GM18505 (cell line): ENCODE data around the gene TM9SF2.

Experiments
- ATAC-seq: cut with Tn5 transposase; IDR thresholded peaks from one replicate; pipeline ENCODE4 v1.9.1; 2021; ENCODE audit not compliant: unreplicated experiment
- POLR2A ChIP-seq: IDR thresholded peaks from 4 replicates; pipeline ENCODE4 v1.6.1; 2011; ENCODE audit warnings: borderline replicate concordance; ENCODE audit not compliant: insufficient read depth, insufficient read length; ENCODE audit errors: extremely low read depth

TM9SF2 gene

DNA sequence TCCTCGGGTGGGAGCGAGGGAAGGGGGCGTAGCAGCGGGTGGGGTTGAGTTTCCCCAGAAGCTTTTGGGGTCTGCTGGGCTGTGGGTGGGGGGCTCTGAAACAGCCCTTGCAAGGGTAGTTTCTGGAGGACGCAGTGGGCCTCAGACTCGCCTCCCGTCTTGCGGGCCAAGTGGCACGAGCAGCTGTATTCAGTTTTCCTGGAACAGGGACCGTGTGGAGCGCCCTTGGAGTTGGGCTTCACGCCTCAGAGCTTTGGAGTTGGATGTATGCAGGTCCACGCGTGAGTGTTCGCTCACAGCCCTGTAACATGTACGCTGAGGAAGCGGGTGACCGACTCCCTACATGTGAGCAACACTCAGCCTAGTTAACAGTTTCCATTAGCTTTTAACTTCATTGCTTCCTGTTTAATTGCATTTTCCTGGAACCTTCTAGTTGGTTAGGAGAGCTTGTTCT lies 603 bp downstream of the TM9SF2 start:
- no peak for ATAC-seq
- no peak for TF ChIP-seq POLR2A

DNA sequence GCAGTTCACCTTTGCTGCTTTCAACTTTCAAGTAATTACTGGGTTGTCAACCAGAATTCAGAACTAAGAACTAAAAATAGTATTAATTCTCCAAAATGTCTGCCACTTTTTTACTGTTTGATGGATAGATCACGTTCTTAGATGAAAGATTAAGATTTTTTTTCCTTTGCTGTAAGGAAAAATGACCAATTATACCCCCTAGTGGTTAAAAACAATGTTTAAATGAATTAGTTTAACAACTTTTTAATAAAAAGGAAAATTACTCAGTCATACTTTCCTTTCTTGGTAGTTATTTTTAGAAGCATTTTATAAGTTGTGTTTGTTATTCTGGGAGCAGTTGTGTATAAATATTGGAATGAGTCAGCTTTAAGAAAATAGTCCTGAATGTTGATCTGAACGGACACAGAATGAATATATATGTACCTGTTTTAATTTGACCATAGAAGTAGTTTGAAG lies 4.6 kb downstream of the TM9SF2 start:
- no peak for TF ChIP-seq POLR2A
- no peak for ATAC-seq

DNA sequence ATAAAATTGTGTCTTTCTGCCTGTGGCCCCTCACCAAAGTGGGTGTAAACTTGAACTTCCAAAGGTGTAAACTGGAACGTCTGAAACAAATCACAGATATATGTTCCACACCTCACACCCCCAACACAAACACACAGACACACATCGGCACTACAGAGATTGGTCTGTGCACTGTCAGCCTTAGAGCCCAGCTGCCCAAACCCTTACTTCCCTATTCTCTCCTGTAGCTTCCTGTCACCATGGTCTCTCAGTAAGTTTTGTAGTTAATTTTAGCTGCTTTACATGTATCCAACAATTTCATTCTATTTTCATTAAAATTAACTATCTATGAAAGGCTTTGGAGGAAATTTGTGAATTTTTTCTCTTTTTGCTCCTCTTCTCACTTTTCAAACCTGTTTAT lies 5.4 kb downstream of the TM9SF2 start:
- peak; percentile 82 for ATAC-seq

DNA sequence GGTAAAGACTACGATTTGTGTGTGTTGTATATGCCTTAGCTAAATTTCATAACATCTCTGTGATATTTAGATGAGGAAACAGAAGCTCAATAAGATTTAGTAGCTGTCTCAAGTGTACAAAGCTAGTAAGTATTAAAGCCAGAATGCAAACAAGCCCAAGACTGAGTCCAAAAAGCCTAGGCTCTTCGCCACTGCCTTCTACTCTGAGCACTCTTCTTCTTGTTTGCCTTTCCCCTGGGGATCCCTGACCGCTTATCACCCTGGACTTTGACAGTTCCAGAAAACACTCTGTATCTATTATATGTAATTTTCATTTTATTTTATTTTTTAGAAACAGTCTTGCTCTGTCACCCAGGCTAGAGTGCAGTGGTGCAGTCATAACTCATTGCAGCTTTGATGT lies 5.8 kb downstream of the TM9SF2 start:
- no peak for TF ChIP-seq POLR2A
- ATAC-seq = no peak

More for the DNA sequence above, 5.4 kb downstream of the TM9SF2 start:
- TF ChIP-seq POLR2A = no peak

DNA sequence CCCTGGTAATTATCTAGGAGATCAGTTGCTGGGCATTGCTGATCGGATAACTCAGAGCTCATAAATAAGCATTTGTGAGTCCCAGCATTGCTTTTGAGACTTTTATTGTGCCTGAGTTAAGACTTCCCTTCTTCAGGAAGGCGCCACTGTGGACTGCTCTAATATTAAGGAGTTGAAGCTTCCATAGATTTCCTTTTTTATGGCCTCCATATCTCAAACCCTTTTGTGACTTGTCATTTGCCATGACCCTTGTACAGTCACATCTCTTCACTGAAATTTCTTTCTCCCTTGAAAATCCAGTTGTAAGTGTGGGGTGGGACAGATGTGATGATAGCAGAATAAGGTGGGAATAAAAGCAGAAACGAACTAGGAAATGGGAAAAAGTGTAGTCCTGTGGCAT lies 6.3 kb downstream of the TM9SF2 start:
- ATAC-seq = no peak
- no peak for TF ChIP-seq POLR2A

DNA sequence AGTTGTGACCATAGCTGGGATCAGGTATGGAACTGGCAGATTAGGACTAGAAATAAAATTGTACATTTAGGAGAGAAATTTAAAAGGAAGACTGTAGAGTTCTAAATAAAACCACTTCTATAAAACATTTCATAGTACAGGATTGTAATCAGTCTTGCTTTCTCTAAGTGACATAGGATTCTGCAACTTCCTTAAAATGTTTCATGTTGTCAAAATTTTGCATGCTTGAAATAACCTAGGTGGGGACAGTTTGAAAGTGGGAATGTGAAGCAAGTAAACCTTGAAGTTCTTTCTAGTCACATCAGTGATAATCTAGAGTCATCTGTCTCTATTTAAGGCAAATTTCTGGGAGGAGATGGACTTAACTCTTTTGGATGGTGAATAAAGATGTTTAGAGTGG lies 6.7 kb downstream of the TM9SF2 start:
- ATAC-seq = no peak
- no peak for TF ChIP-seq POLR2A

DNA sequence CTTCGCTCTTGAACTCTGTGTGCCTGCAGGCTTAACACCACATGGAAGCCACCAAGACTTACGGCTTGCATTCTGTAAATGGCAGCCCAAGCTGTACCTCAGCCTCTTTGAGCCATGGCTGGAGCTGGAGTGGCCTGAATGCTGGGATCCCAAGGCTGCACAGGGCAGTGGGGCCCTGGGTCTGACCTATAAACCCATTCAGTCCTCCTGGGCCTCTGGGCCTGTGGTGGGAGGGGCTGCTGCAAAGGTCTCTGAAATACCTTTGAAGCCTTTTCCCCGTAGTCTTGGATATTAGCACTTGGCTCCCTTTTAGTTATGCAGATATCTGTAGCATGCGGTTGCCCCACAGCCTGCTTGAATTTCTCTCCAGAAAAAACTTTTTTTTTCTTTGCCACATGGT lies 8.2 kb downstream of the TM9SF2 start:
- ATAC-seq = no peak
- no peak for TF ChIP-seq POLR2A

DNA sequence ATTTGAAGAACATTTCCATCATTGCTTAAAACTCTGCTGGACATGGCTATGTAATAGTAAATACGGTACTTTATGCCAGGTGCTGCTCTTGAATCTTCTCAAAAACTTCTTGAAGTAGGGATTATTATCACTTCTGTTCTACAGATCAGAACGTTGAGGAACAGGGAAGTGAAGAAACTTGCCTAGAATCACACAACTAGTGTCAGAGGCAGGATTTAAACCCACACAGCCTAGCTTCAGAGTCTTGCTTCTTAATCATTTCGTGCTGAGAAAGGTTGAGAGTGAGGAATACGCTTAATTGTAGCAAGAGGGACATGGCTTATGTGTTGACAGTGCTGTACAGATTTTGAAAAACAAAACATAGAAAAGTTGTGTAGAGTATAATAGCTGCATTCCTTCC lies 13.5 kb downstream of the TM9SF2 start:
- no peak for ATAC-seq
- no peak for TF ChIP-seq POLR2A

DNA sequence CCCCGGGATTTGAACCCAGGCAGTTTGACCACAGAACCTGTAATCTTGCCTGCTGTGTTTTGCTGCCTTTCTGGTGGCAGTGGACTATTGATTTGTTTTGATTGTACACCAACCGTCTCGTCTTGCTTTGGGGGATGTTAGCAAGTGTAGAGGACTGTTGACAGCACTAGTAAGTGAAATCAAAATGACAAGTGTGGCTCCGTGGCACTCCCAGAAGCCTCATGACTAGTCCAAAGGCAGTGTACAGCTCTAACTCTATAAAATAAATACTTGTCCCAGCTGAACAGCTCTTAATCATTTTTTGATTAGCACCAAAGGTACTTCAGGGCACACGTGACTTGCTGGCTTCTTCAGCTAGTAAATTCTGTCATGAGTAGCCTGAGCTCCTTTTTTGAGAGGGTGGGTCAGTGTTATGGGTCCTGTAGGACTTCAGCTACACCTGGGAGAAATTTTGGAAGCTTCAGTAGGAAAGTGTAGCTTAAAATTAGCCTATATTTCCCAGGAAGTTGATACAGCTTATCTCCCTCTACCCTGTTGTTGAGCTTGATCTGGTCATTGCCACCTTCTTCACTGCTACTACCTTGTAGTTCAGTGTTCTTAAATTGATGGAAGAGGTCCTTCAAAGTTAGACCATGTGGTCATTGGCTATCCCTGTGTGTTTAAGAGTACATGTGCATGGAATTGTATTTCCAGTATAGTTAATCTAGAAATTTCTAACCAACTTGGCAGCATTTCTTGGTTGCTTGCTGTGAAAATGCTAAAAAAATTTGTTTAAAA lies 15.1 kb downstream of the TM9SF2 start:
- ATAC-seq = no peak
- TF ChIP-seq POLR2A = no peak

DNA sequence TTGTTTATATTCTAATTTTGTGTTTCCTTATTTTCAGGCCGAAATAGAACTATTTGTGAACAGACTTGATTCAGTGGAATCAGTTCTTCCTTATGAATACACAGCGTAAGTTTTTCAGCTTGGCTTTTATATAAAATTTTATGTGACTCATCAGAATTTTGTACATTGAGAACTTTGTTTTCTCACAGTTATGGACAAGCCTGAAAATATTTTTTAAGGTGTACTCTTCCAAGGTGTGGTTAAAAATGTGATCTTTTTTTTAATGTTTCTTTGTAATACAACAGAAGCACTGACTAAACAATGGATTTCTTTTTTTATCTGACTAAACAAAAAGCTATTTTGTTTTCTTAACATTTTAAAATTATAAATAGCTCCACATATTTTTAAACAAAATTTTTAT lies 16.3 kb downstream of the TM9SF2 start:
- no peak for ATAC-seq
- no peak for TF ChIP-seq POLR2A

DNA sequence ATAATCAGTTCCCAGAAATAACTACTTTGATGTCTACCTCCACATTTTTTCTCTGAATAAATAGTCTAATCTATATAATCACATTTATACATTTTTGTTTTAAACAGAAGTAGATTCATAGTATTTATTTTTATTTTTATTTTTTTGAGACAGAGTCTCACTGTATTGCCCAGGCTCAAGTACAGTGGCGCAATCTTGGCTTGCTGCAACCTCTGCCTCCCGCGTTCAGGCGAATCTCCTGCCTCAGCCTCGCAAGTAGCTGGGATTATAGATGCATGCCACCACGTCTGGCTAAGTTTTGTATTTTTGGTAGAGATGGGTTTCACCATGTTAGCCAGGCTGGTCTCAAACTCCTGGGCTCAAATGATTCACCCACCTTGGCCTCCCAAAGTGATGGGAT lies 16.7 kb downstream of the TM9SF2 start:
- TF ChIP-seq POLR2A = no peak
- ATAC-seq = no peak

DNA sequence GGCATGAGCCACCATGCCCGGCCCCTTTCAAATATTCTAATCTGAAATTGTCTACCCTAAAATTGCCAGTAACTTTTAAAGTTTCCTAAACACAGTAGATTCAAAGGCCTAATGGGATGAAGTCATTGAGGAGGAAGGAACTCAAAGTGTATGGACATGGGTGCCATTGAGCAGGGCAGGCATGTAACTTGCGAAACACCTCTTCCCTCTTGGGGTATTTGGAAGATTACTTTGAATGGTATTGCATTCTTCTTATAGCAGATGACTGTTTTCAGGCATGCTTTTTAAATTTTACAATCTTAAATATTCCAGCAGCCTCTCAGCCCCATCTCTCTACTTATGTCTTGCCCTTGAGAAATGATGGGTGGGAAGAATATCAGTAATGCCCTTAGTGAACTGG lies 21.0 kb downstream of the TM9SF2 start:
- no peak for ATAC-seq

DNA sequence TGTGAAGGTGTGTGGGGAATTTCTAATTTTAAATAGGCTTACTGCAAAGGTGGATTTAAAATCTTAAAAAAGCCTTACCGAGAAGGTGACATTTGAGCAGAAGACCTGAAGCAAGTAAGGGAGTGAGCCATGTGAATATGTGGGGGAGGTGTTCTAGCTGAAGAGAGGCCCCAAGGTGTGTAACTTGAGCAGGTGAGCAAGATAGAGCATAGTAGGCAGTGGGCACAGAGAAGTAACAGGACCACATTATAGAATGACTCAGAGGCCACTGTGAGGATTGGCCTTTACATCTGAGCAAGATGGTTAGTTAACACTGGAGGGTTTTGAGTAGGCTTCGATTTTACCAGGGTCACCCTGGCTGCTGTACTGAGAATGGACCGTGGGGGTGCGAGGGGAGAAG lies 22.6 kb downstream of the TM9SF2 start:
- no peak for ATAC-seq
- no peak for TF ChIP-seq POLR2A

More for the DNA sequence above, 21.0 kb downstream of the TM9SF2 start:
- TF ChIP-seq POLR2A = no peak

DNA sequence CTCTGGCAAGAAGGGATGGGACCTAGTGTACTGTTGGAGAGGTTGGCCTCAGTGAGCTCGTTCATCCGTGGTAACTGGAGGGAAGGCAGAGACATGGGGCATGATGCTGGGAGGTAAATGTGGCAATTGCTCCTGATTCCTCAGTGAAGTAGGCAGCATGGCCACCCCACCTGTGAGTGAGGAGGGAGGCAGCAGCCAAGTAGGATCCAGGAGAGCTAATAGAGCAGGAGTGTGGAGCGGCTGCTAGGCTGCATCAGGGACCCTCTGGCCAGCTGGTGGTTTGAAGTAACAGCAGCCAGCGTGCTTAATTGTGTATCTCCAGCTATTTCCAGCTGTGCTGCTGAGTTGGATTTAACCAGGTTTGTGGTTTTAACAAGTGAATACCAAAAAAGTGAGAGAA lies 24.7 kb downstream of the TM9SF2 start:
- ATAC-seq = no peak
- no peak for TF ChIP-seq POLR2A
